ENCODE data around the gene PHRF1. TPM values are rescaled to one million over a fixed set of nuclear protein-coding genes. Genes with fewer than 3 reads are reported as not detected.

Gene PHRF1
- total and polyA plus RNA-seq, 2 of the 4 experiments (the other 2 are of a cell fraction), result 10.9 to 17.5 TPM

DNA sequence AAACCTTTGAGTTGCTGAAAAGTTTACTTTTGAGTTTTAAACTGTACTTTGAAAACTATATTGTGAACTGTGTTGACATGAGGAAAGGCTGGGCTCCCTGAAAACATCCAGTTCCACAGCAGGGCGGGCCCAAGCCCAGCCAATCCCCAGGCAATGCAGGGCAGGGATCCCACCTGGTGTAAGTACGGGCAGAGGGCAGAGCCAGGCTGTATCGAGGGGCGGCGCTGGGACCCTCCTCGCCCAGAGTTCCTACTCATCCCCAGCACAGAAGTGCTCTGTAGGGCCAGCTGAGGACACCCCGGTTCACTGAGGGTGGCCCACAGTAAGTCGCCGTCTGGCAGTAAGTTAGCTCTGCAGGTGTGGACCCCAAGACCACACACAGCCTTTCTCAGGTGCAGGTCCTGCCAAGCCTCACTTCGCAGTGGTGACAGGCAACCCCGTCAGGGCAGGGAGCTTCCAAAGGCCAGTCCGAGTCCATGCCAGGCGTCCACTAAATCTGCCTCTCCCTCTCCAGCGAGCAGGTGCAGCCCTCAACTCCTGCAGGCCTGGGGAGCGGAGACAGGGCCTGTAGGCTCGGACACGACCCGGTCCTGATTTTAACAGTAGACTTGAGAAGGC lies 9.2 kb upstream of the PHRF1 start:
- peaks cover 14% of the 10 kb centered on the region for H3K36me3 ChIP-seq (ENCODE audit: control insufficient read depth, insufficient read depth, low read length)
- H3K9ac ChIP-seq (ENCODE audit: low read depth, low read length), result peak overlapping the region; percentile 100
- no peaks in the 10 kb centered on the region for H3K9me1 ChIP-seq (ENCODE audit: insufficient read depth, low read length)
- in situ Hi-C loops (cut with MboI; ENCODE audit: low sequenced_read_pairs) (no loop called here), dilution Hi-C loops (cut with HindIII; ENCODE audit: low sequenced_read_pairs, unreplicated experiment) (no loop called here), intact Hi-C loops (cut with micrococcal nuclease) (no loop called here)
- H3K4me1 ChIP-seq (ENCODE audit: control insufficient read depth, insufficient read depth, low read length), result peaks cover 17% of the 10 kb centered on the region
- no peak overlapping the region for H4K91ac ChIP-seq (ENCODE audit: insufficient read depth, low read depth, low read length)
- H2AK5ac ChIP-seq (ENCODE audit: low read depth, low read length), result peak overlapping the region; percentile 100
- no peaks in the 10 kb centered on the region for H3K27me3 ChIP-seq (ENCODE audit: control insufficient read depth, insufficient read depth, low read length)
- H4K20me1 ChIP-seq (ENCODE audit: insufficient read depth, low read length), result peaks cover 29% of the 10 kb centered on the region
- H2BK120ac ChIP-seq (ENCODE audit: low read depth, low read length), result no peak overlapping the region
- H3K4me2 ChIP-seq (ENCODE audit: low read depth, low read length), result peak overlapping the region; percentile 99
- H3K23ac ChIP-seq (ENCODE audit: low read depth, low read length), result no peak overlapping the region; the same call in none of the 2 replicates
- ATAC-seq (ENCODE audit: low read depth) (no peak), DNase-seq (no peak)
- WGBS, 2 experiments (ENCODE audit: extremely low coverage in 2 of 2, insufficient read length in 1 of 2), result 93% methylated on average over 3 of the region's 18 CpGs; no CpG with 5 or more reads in 1 of the 2 experiments
- H3K9me3 ChIP-seq (ENCODE audit: control insufficient read depth, insufficient read depth, low read length), result no peaks in the 10 kb centered on the region
- no peak overlapping the region for H2BK15ac ChIP-seq (ENCODE audit: low read depth, low read length)
- H3K27ac ChIP-seq (ENCODE audit: insufficient read depth, low read length), result peak overlapping the region; percentile 96; the same call in 1 of the 2 replicates
- BruUV-seq (replicated peaks), result no TSS peak
- CTCF ChIA-PET, result no interaction called here
- no peak overlapping the region for H3K56ac ChIP-seq (ENCODE audit: extremely low read depth, insufficient read depth, low read length)
- peak overlapping the region; percentile 96; the same call in 1 of the 2 replicates for H3K14ac ChIP-seq (replicated peaks; ENCODE audit: low read depth, low read length)
- no peak overlapping the region for H3K4ac ChIP-seq (ENCODE audit: low read depth, low read length)
- H2BK20ac ChIP-seq (ENCODE audit: low read depth, low read length), result no peak overlapping the region
- H2AFZ ChIP-seq (replicated peaks; ENCODE audit: low read length, poor library complexity), result no peak overlapping the region
- H3K4me3 ChIP-seq (ENCODE audit: insufficient read depth, low read depth, low read length), result peak overlapping the region; percentile 100
- TF ChIP-seq RCOR1 (IDR thresholded peaks at IDR 0.05; ENCODE audit: insufficient replicate concordance, low read length) (no peak), FOS (IDR thresholded peaks at IDR 0.05; ENCODE audit: low read depth, low read length) (no peak), MXI1 (IDR thresholded peaks at IDR 0.05; ENCODE audit: borderline replicate concordance, low read depth, low read length) (no peak), BHLHE40 (IDR thresholded peaks at IDR 0.05; ENCODE audit: low read depth, low read length) (no peak), RFX5 (IDR thresholded peaks at IDR 0.05; ENCODE audit: low read depth, low read length) (no peak), NFE2L2 (IDR thresholded peaks at IDR 0.05; ENCODE audit: low read depth, low read length) (no peak), RAD21 (IDR thresholded peaks at IDR 0.05; ENCODE audit: low read length) (no peak), MAZ (IDR thresholded peaks at IDR 0.05; ENCODE audit: borderline replicate concordance, low read depth, low read length) (no peak), SMC3 (IDR thresholded peaks at IDR 0.05; ENCODE audit: low read depth, low read length) (no peak), CHD1 (IDR thresholded peaks at IDR 0.05; ENCODE audit: low read depth, low read length) (no peak), MAFK (IDR thresholded peaks at IDR 0.05; ENCODE audit: low read depth, low read length) (no peak), CEBPB (IDR thresholded peaks at IDR 0.05; ENCODE audit: low read depth, low read length) (no peak), POLR2A (IDR thresholded peaks at IDR 0.05; ENCODE audit: low read depth, low read length) (no peak)
- TF ChIP-seq, protein P1, sequence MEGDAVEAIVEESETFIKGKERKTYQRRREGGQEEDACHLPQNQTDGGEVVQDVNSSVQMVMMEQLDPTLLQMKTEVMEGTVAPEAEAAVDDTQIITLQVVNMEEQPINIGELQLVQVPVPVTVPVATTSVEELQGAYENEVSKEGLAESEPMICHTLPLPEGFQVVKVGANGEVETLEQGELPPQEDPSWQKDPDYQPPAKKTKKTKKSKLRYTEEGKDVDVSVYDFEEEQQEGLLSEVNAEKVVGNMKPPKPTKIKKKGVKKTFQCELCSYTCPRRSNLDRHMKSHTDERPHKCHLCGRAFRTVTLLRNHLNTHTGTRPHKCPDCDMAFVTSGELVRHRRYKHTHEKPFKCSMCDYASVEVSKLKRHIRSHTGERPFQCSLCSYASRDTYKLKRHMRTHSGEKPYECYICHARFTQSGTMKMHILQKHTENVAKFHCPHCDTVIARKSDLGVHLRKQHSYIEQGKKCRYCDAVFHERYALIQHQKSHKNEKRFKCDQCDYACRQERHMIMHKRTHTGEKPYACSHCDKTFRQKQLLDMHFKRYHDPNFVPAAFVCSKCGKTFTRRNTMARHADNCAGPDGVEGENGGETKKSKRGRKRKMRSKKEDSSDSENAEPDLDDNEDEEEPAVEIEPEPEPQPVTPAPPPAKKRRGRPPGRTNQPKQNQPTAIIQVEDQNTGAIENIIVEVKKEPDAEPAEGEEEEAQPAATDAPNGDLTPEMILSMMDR (conservative IDR thresholded peaks at IDR 0.05; ENCODE audit: low read depth, low read length), result no peak
- TF ChIP-seq, protein P2, sequence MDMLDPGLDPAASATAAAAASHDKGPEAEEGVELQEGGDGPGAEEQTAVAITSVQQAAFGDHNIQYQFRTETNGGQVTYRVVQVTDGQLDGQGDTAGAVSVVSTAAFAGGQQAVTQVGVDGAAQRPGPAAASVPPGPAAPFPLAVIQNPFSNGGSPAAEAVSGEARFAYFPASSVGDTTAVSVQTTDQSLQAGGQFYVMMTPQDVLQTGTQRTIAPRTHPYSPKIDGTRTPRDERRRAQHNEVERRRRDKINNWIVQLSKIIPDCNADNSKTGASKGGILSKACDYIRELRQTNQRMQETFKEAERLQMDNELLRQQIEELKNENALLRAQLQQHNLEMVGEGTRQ (IDR thresholded peaks at IDR 0.05; ENCODE audit: low read depth, low read length), result no peak
- TF ChIP-seq, protein P3, sequence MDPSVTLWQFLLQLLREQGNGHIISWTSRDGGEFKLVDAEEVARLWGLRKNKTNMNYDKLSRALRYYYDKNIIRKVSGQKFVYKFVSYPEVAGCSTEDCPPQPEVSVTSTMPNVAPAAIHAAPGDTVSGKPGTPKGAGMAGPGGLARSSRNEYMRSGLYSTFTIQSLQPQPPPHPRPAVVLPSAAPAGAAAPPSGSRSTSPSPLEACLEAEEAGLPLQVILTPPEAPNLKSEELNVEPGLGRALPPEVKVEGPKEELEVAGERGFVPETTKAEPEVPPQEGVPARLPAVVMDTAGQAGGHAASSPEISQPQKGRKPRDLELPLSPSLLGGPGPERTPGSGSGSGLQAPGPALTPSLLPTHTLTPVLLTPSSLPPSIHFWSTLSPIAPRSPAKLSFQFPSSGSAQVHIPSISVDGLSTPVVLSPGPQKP (IDR thresholded peaks at IDR 0.05; ENCODE audit: borderline replicate concordance, low read depth, low read length), result no peak
- H3K79me1 ChIP-seq (ENCODE audit: low read depth in 1 of 2, low read length in 2 of 2), result peaks cover 30 to 43% of the 10 kb centered on the region in 2 experiments; a peak in 3 of 4 replicates
- POLR2A ChIA-PET (ENCODE audit: unreplicated experiment), result no interaction called here
- H4K8ac ChIP-seq (ENCODE audit: low read depth in 2 of 2, low read length in 2 of 2), result peak overlapping the region; percentile 65 to 98; a peak in 2 of 4 replicates
- H2BK5ac ChIP-seq (ENCODE audit: low read depth, low read length, poor library complexity, severe bottlenecking), result peak overlapping the region; percentile 99
- H2AK9ac ChIP-seq (replicated peaks; ENCODE audit: low read depth, low read length, poor library complexity), result peak overlapping the region; percentile 100
- no peak overlapping the region for H3K18ac ChIP-seq (ENCODE audit: low read depth, low read length)
- H4K5ac ChIP-seq (ENCODE audit: low read depth, low read length), result peak overlapping the region; percentile 94; the same call in 1 of the 2 replicates

Measured in IMR-90 (cell line).